ENCODE measurements around the gene USP48.

Gene USP48

DNA sequence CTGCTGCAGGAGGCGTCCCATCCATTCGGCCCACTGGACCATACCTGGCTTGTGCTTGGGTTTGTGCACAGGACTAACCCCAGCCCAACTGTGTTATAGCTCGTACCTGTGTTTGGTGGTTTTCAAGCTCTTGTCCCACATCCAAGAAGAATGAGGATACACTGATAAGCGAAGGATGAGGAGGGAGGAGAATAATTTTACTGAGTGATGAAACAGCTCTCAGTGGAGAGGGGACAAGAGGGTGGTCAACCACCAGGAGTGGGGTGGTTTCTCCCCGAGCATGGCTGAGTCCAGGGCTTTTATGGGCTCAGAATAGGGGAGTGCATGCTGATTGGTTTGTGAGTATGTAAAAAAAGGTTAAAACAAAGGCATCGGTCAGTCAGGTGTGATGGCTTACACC is 12.1 kb upstream of the USP48 start:
- Histone ChIP-seq H3K9me2 (replicated peaks; ENCODE audit: insufficient read depth, low read length) (no peaks in the 10 kb centered on the region), H3K9me3 (ENCODE audit: insufficient read depth, low read length) (peaks cover 9% of the 10 kb centered on the region), H3K4me3 (ENCODE audit: insufficient read depth, low read length, poor library complexity, severe bottlenecking) (no peak overlapping the region), H3K27ac (ENCODE audit: low read depth, low read length) (no peak overlapping the region), H3K4me2 (ENCODE audit: low read depth, low read length, poor library complexity, severe bottlenecking) (no peak overlapping the region), H3F3A (ENCODE audit: insufficient read depth) (no peaks in the 10 kb centered on the region), H2AFZ (ENCODE audit: low read depth, low read length, severe bottlenecking) (no peak overlapping the region), H3K79me2 (ENCODE audit: insufficient read depth, low read length) (no peaks in the 10 kb centered on the region), H4K20me1 (ENCODE audit: low read depth, low read length) (no peaks in the 10 kb centered on the region), H3K9ac (ENCODE audit: low read length) (no peak overlapping the region), H3K27me3 (ENCODE audit: low read length) (no peaks in the 10 kb centered on the region; the same call in 1 of the 2 replicates), H3K36me3 (ENCODE audit: low read length) (no peaks in the 10 kb centered on the region)
- TF ChIP-seq EZH2phosphoT487 (conservative IDR thresholded peaks at IDR 0.05; ENCODE audit: low read length): no peak
- no peak for TF ChIP-seq CTCF (IDR thresholded peaks at IDR 0.05; ENCODE audit: insufficient read depth, low read length, poor library complexity, severe bottlenecking)

DNA sequence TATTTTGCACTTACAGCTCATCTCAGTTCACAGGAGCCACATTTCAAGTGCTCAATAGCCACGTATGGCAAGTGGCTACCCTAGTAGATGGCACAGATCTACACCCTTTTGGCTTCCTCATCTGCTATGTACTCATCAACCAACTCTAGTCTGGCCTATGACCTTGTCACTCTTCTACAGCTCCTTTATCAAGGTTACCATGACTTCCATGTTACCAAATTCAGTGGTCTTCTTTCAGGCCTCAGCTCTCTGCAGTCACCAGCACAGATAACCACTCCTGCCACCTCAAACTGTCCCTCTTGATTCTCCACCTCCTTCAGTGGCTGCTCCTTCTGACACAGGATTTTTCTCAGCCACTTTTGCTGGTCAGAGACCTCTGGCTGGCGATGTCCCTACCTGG is 11.7 kb upstream of the USP48 start:
- Histone ChIP-seq H3K79me2 (ENCODE audit: insufficient read depth, low read length) (no peaks in the 10 kb centered on the region), H3K27ac (ENCODE audit: low read depth, low read length) (no peak overlapping the region), H3K4me2 (ENCODE audit: low read depth, low read length, poor library complexity, severe bottlenecking) (no peak overlapping the region), H3K27me3 (ENCODE audit: low read length) (no peaks in the 10 kb centered on the region; the same call in 1 of the 2 replicates), H4K20me1 (ENCODE audit: low read depth, low read length) (no peaks in the 10 kb centered on the region), H3K4me3 (ENCODE audit: insufficient read depth, low read length, poor library complexity, severe bottlenecking) (no peak overlapping the region), H3K9me3 (ENCODE audit: insufficient read depth, low read length) (peaks cover 9% of the 10 kb centered on the region), H3K9me2 (replicated peaks; ENCODE audit: insufficient read depth, low read length) (no peaks in the 10 kb centered on the region), H3K9ac (ENCODE audit: low read length) (no peak overlapping the region), H2AFZ (ENCODE audit: low read depth, low read length, severe bottlenecking) (no peak overlapping the region), H3K36me3 (ENCODE audit: low read length) (no peaks in the 10 kb centered on the region), H3F3A (ENCODE audit: insufficient read depth) (no peaks in the 10 kb centered on the region)
- TF ChIP-seq CTCF (IDR thresholded peaks at IDR 0.05; ENCODE audit: insufficient read depth, low read length, poor library complexity, severe bottlenecking) (no peak), EZH2phosphoT487 (conservative IDR thresholded peaks at IDR 0.05; ENCODE audit: low read length) (no peak)

DNA sequence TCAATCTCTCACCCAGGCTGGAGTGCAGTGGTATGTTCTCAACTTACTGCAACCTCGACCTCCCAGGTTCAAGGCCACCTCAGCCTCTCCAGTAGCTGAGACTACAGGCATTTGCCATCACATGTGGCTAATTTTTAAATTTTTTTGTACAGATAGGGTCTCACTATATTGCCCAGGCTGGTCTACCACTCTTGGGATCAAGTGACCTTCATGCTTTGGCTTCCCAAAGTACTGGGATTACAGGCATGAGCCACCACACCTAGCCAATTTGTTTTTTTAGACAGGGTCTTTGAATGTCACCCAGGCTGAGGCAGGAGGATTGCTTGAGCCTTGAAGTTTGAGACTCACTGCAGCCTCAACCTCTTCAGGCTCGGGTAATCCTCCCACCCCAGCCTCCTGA is 10.2 kb upstream of the USP48 start:
- Histone ChIP-seq H3K9ac (ENCODE audit: low read length) (no peak overlapping the region), H2AFZ (ENCODE audit: low read depth, low read length, severe bottlenecking) (no peak overlapping the region), H4K20me1 (ENCODE audit: low read depth, low read length) (no peaks in the 10 kb centered on the region), H3K4me3 (ENCODE audit: insufficient read depth, low read length, poor library complexity, severe bottlenecking) (no peak overlapping the region), H3K79me2 (ENCODE audit: insufficient read depth, low read length) (no peaks in the 10 kb centered on the region), H3F3A (ENCODE audit: insufficient read depth) (no peaks in the 10 kb centered on the region), H3K9me3 (ENCODE audit: insufficient read depth, low read length) (peaks cover 9% of the 10 kb centered on the region), H3K36me3 (ENCODE audit: low read length) (no peaks in the 10 kb centered on the region), H3K27ac (ENCODE audit: low read depth, low read length) (no peak overlapping the region), H3K4me2 (ENCODE audit: low read depth, low read length, poor library complexity, severe bottlenecking) (no peak overlapping the region), H3K9me2 (replicated peaks; ENCODE audit: insufficient read depth, low read length) (no peaks in the 10 kb centered on the region), H3K27me3 (ENCODE audit: low read length) (no peaks in the 10 kb centered on the region; the same call in 1 of the 2 replicates)
- TF ChIP-seq EZH2phosphoT487 (conservative IDR thresholded peaks at IDR 0.05; ENCODE audit: low read length) (no peak), CTCF (IDR thresholded peaks at IDR 0.05; ENCODE audit: insufficient read depth, low read length, poor library complexity, severe bottlenecking) (no peak)
